COLO668 (cell line): Measurements from ENCODE around the gene RAB17.

ENCODE experiments used
- DNase-seq: peaks from one replicate; lab custom pipeline; 2025; ENCODE audit not compliant: unreplicated experiment; lab: John Stamatoyannopoulos, UW

The RAB17 gene

GRCh38 chr2:237565974-237566373, 24.6 kb downstream of the RAB17 start:
- DNase-seq: no peak

- no peak for DNase-seq
Observed at GRCh38 chr2:237564526-237565131, 25.9 kb downstream of the RAB17 start.

DNA sequence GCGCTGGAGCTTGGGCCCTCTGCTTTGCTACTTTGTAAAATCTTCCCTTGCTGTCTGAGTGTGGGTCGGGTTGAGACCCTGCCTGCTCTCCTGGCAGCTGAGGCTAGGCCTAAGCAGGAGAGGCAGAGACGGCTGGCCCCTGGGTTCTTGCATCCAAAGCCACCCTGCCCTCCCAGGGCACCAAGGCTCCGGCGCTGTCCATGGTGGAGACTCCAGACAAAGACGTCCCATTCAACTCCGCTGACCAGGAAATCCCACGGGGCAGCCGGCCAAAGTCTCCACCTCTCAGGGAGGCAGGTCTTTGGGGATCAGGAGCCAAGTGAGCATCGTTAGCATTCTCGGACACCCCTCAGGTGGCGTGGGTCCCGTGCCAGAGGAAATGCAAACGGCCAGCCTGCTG, 26.7 kb downstream of the RAB17 start:
- no peak for DNase-seq

DNA sequence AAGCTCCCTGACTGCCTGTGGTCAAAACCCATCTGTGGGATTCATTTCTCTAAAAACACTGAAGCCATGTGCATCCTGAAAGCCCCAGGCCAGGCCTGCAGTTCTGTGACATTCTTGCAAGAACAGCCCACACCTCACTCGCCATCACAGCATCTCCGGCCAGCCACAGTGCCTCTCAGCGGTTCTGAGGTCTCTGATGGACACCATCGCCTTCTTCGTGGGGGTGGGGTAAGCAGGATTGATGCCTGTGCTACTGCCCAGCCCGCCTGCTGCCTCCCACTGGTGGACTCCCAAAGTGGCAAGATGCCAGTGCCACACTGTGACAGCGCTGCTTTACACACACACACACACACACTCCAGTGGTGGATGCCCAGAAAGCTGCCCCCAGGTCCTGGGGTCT, 29.3 kb downstream of the RAB17 start:
- DNase-seq: no peak

GRCh38 chr2:237558961-237559641, 31.4 kb downstream of the RAB17 start:
- peak; percentile 88 for DNase-seq

DNA sequence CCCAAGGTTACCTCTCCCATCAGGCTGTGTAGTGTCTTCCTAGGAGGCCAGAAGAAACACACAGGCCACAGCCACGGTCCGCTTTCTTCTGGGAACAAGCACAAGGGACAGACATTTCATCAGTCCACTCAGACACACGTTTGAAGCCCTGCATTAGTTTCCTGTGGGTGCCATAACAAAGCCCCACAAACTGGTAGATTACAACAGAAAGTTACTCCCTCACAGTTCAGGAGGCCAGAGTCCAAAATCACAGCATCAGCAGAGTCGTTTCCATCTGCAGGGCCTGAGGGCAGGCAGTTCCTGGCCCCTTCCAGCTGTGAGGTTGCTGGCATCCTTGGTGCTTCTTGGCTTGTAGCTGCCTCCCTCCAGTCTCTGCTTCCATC, 32.9 kb downstream of the RAB17 start:
- no peak for DNase-seq

- DNase-seq: no peak
Observed at GRCh38 chr2:237556773-237557632, 33.5 kb downstream of the RAB17 start.

DNA sequence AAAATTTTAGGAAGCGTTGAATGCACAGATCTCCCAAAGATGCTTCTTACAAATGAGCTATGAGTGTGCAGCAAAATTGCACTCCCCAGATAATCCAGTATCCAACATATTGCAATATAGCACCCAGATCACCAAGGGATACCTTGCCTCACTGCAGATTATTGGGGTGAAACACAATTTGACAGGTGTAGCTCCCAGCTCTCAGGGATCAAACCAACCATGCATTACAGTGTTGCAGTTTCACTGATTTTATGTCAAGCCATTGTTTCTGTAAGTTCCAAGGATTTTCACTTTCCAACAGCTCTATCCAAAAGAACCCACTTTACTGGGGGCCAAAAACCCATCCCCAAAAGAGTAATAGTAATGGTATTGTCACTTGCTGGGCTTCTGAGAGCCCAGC, 35.0 kb downstream of the RAB17 start:
- no peak for DNase-seq

- no peak for DNase-seq
Observed at GRCh38 chr2:237553948-237554347, 36.6 kb downstream of the RAB17 start.

DNA sequence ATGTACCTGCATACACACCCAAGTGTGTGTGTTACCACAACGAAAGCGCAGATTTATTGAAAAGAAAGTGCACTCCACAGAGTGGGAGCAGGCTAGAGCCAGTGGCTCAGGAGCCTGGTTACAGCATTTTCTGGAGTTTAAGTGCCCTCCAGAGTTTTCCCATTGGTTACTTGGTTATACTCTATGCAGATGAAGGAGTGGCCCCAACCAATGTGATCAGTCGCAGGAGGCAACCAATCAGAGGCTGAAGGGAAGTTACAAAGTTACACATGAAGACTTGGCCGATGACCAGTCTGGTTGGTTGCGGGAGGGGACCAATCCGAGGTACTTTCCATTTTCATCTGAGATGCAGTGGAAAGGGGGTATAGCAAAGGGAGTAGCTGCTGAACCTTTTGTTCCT, 37.6 kb downstream of the RAB17 start:
- DNase-seq: no peak

DNA sequence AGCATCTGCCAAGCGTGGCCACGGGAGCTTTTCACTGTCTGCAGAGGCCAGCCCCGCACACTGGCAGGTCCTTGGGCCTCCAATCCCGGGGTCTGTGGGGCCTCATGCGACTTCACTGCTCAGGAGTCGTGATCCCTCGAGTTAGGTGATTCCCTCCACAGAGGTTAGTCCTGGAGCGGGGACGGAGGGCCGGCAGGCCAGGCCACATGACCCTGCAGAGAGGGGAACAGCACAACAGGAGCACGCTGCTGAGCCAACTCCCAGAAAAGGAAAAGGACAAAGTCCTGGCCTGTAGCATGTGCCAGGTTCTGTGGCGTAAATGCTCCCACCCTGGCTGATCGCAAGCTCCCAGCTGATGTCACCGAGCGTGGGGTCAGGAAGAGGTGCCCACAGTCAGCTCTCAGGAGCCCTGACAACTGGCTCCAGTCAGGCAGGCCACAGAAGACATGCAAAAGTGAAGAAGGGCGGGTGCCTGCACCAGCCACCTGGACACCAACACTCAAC, 39.4 kb downstream of the RAB17 start:
- no peak for DNase-seq

GRCh38 chr2:237549643-237550415, 40.7 kb downstream of the RAB17 start:
- DNase-seq: no peak

DNA sequence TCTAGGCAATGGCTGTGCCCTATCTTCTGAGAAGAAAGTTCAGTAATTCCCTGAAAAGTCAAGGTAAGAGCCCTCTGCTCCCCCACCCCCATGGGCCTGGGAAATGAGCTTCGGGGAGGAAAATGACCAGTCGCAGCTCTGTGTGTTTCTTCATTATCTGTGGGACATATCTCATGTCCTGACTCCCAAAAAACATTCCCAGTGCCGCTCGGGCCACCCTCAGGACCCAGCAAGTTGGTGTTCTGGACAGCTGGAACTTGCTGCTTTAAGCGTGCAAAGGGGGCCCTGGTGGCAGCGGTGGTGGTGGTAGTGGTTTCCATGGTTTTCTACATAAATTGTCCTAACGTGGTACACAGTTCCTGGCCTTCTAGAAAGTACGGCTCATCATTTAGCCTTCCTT, 41.3 kb downstream of the RAB17 start:
- DNase-seq: no peak

DNA sequence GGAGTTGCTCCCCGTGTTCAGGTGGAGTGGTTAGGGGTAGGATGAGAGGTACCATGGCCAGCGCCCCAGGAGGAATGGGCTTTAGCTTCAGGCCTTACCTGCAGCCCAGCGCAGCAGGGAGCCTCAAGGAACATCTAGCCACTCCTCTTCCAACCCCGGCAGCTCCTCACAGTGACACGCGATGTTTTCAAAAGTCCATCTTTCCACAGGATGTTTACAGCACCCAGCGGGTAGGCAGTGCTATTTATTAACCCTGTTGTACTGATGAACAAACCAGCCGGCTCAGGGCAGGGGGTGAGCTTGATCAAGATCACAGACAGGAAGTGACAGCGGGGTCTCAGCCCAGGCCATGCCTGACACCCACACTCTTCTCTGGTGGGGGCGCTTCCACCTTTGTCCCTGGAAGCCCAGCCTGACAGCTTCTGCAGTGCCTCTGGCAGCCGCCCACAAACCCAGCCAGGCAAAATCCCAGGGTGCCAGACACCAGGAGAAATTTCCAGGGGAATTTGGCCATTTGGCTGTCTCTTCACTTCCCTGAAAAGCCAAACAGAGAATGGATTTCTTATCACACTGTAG, 42.6 kb downstream of the RAB17 start:
- DNase-seq: no peak

DNA sequence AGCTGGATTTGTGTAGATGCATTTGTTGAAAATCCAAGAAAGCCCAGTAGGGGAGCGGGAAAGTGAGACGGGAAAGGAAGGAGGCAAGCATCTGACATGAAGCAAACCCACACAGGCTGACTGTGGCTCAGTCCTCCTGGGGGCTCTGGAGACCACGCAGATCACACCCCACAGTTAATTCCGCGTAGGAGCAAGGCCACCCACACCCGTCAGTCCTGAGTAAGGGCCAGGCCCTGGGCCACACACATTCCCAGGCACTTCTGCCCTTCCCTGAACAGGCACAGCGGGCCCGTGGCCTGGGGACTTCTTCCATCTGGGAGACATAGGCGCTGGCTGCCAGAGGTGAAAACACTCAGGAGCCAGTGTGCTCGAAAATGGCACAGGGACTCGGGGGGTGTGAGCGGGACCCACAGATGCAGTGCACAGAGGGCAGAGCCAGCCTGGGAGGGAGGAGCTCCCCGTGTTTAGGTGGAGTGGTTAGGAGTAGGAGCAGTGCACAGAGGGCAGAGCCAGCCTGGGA, 43.6 kb downstream of the RAB17 start:
- DNase-seq: no peak

DNA sequence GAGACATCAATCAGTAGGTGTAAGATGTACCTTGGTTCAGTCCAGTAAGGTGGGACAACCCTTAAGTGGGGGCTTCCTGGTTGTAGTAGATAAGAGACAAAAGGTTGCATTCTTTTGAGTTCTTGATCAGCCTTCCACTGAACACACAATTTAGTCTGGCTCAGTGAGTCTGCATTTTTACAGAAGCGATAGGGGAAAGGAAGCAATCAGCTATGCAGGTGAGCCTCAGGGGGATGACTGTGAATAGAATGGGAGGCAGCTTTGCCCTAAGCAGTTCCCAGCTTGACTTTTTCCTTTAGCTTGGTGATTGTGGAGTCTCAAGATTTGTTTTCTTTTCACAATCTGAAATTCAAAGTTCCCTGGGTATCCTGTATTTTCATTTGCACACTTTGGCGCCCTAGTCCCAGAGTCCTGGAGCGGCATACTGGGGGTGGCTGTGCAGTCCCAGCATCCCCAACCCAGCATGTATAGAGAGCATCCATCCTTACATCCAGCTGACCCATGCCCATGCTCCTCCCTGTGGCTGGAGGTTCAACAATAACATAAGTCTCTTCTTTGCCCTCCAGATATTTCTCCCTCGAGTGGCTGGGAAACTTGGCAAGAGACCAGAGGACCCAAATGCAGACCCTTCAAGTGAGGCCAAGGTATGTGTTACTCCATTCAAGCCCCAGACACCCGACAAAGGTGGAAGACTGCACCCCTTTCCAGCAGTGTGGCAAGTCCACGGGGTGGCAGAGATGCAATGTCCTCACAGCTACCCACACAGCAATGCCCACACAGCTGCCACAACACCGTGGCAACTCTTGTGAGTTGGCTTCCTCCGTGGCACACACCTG, 44.3 kb downstream of the RAB17 start:
- no peak for DNase-seq

GRCh38 chr2:237542001-237542704, 48.4 kb downstream of the RAB17 start:
- DNase-seq: no peak

GRCh38 chr2:237541243-237541642, 49.3 kb downstream of the RAB17 start:
- DNase-seq: no peak

- DNase-seq: peak; percentile 81
Observed at GRCh38 chr2:237540823-237541222, 49.7 kb downstream of the RAB17 start.
